Endothelial cell of umbilical vein (primary cell): ENCODE results near the gene IKZF3. TPM values are rescaled to one million over a fixed set of nuclear protein-coding genes. Genes with fewer than 3 reads are reported as not detected.

Source experiments
- BruUV-seq: library from RNA; stranded (reverse); fragments of 400-500 nt; replicated peaks from 2 replicates; lab custom pipeline; 2021; lab: Mats Ljungman, UMichigan
- CTCF ChIA-PET: fragments of 300-600, 350-600 bp; sonication (Branson Sonifier 250); formaldehyde crosslinking; loops from one replicate; lab custom pipeline; 2021; ENCODE audit warnings: antibody characterized with exemption, inconsistent platforms; lab: Charles Lee
- POLR2A ChIA-PET: fragments of 300-600, 350-600 bp; sonication (Branson Sonifier 250); formaldehyde crosslinking; loops from one replicate; lab custom pipeline; 2021; ENCODE audit warnings: antibody characterized with exemption, inconsistent platforms; lab: Charles Lee
- DNase-seq: peaks from one replicate; pipeline ENCODE4 v3.0.0-alpha.2; 2011; ENCODE audit warnings: low read depth, low spot score
- FAIRE-seq: peaks from 2 replicates; lab custom pipeline; 2011; peaks lifted over from hg19 to GRCh38; lab: Jason Lieb, UNC
- H2AFZ ChIP-seq: 2 replicates; pipeline ENCODE4 v1.6.0; 2012; ENCODE audit warnings: low read depth, low read length, control low read depth, inconsistent platforms
- H3K27ac ChIP-seq: 2 replicates; pipeline ENCODE4 v1.5.1; 2011; ENCODE audit warnings: low read depth, mild to moderate bottlenecking, control low read depth, low read length, moderate library complexity; ENCODE audit not compliant: insufficient read depth
- H3K27me3 ChIP-seq, 2 experiments: 2 replicates each; pipeline versions ENCODE4 v1.6.0 to v1.6.1; 2011; ENCODE audit warnings: low read length in 2 of 2, mixed read lengths in 1 of 2; ENCODE audit not compliant: control insufficient read depth in 2 of 2, insufficient read depth in 2 of 2
- H3K36me3 ChIP-seq, 2 experiments: 2 replicates in 1 of 2; 3 replicates in 1 of 2; pipeline ENCODE4 v1.5.1; 2011; ENCODE audit warnings: low read length in 2 of 2, mild to moderate bottlenecking in 1 of 2, moderate library complexity in 1 of 2; ENCODE audit not compliant: control insufficient read depth in 2 of 2, insufficient read depth in 2 of 2; ENCODE audit errors: extremely low read depth in 1 of 2
- H3K4me1 ChIP-seq: 3 replicates; pipeline ENCODE4 v1.5.1; 2011; ENCODE audit warnings: mild to moderate bottlenecking, low read length; ENCODE audit not compliant: control insufficient read depth, insufficient read depth; ENCODE audit errors: extremely low read depth
- H3K4me2 ChIP-seq: 2 replicates; pipeline ENCODE4 v1.6.1; 2011; ENCODE audit warnings: low read length, control low read depth, mixed read lengths; ENCODE audit not compliant: insufficient read depth
- H3K4me3 ChIP-seq, 3 experiments: fragments of 200-600 bp in 1 of 3; sonication (generic), shearing (Covaris generic) in 1 of 3; replicated peaks in 1 of 3; 2 replicates each; pipeline ENCODE4 v1.5.1; 2011 to 2016; ENCODE audit warnings: control low read depth in 3 of 3, low read length in 3 of 3, mild to moderate bottlenecking in 2 of 3, inconsistent platforms in 1 of 3, low read depth in 1 of 3, moderate library complexity in 1 of 3; ENCODE audit not compliant: insufficient read depth in 1 of 3
- H3K79me2 ChIP-seq: 2 replicates; pipeline ENCODE4 v1.6.0; 2012; ENCODE audit warnings: low read length, inconsistent platforms; ENCODE audit not compliant: control insufficient read depth, insufficient read depth
- H3K9ac ChIP-seq: replicated peaks from 2 replicates; pipeline ENCODE3; 2011; ENCODE audit warnings: low read length, control low read depth; ENCODE audit not compliant: insufficient read depth; ENCODE audit errors: extremely low read depth
- H3K9me1 ChIP-seq: replicated peaks from 3 replicates; pipeline ENCODE4 v1.6.0; 2011; ENCODE audit warnings: mild to moderate bottlenecking, low read length; ENCODE audit not compliant: control insufficient read depth, insufficient read depth; ENCODE audit errors: extremely low read depth
- H3K9me3 ChIP-seq: replicated peaks from 2 replicates; pipeline ENCODE4 v1.5.1; 2012; ENCODE audit warnings: low read length, inconsistent platforms; ENCODE audit not compliant: control insufficient read depth, insufficient read depth
- H4K20me1 ChIP-seq: replicated peaks from 2 replicates; pipeline ENCODE3; 2011; ENCODE audit warnings: mild to moderate bottlenecking, low read length; ENCODE audit not compliant: control insufficient read depth, insufficient read depth; ENCODE audit errors: extremely low read depth
- EZH2 ChIP-seq: IDR thresholded peaks from 2 replicates; pipeline ENCODE4 v1.6.1; 2012; ENCODE audit warnings: borderline replicate concordance, low read depth, mild to moderate bottlenecking, moderate library complexity, low read length, inconsistent platforms; ENCODE audit not compliant: severe bottlenecking
- FOS ChIP-seq: IDR thresholded peaks from 2 replicates; pipeline ENCODE4 v1.6.1; 2011; ENCODE audit warnings: mild to moderate bottlenecking, low read length, moderate library complexity, borderline replicate concordance; ENCODE audit not compliant: insufficient read depth
- GATA2 ChIP-seq: IDR thresholded peaks from 2 replicates; pipeline ENCODE4 v1.7.0; 2011; ENCODE audit warnings: low read depth, mild to moderate bottlenecking, moderate library complexity, mixed read lengths, low read length; ENCODE audit not compliant: insufficient read length, insufficient read depth
- JUN ChIP-seq: IDR thresholded peaks from 2 replicates; pipeline ENCODE4 v1.6.1; 2011; ENCODE audit warnings: borderline replicate concordance, low read depth; ENCODE audit not compliant: insufficient read length, insufficient read depth
- MYC ChIP-seq: IDR thresholded peaks from one replicate; pipeline ENCODE4 v1.6.1; 2011; ENCODE audit warnings: mild to moderate bottlenecking, low read depth, low read length
- POLR2A ChIP-seq: IDR thresholded peaks from 2 replicates; pipeline ENCODE4 v1.6.1; 2012; ENCODE audit warnings: low read depth, mild to moderate bottlenecking, control low read depth, low read length
- POLR2AphosphoS5 ChIP-seq: IDR thresholded peaks from 2 replicates; pipeline ENCODE4 v1.6.1; 2012; ENCODE audit warnings: low read depth, mild to moderate bottlenecking, control low read depth, low read length, moderate library complexity; ENCODE audit not compliant: insufficient read depth
- dilution Hi-C: fragments of 300-500 bp; cut with MboI; formaldehyde crosslinking; loops from one replicate; pipeline ENCODE4 v1.15.0; 2019; ENCODE audit warnings: low sequenced_read_pairs; ENCODE audit not compliant: extremely low pct_ligation_motif_present
- intact Hi-C: fragments of 100-400 bp; cut with micrococcal nuclease; formaldehyde crosslinking; loops from one replicate; pipeline ENCODE4 v1.10.0; 2022
- polyA plus RNA-seq, 4 experiments: library from polyadenylated mRNA; depleted of rRNA in 3 of 4; stranded (reverse) in 3 of 4; unstranded in 1 of 4; fragments of >200 nt; gene quantifications; 2 replicates each; pipeline versions ENCODE4 v1.2.1 to v1.2.3, GENCODE V29; 2011 to 2012; ENCODE audit warnings: missing spikeins in 1 of 4
- total RNA-seq: library from RNA; stranded (reverse); gene quantifications from 2 replicates; pipeline ENCODE4 v1.2.3, GENCODE V29; 2021
- TF ChIP-seq, protein P1 (sequence below), 2 donors: IDR thresholded peaks; 1 replicate in 1 of 2; 2 replicates in 1 of 2; pipeline ENCODE4 v1.5.1; 2011; ENCODE audit warnings: low read length in 2 of 2, mild to moderate bottlenecking in 2 of 2, moderate library complexity in 2 of 2, control low read depth in 1 of 2, inconsistent platforms in 1 of 2, low read depth in 1 of 2; ENCODE audit not compliant: insufficient read depth in 1 of 2; ENCODE audit errors: extremely low read depth in 1 of 2
- TF ChIP-seq, protein P2 (sequence below): IDR thresholded peaks from 2 replicates; pipeline ENCODE4 v1.6.1; 2011; ENCODE audit not compliant: insufficient read depth, insufficient read length

Gene IKZF3
- total and polyA plus RNA-seq, 2 donors (not counting 3 experiments of a cell fraction or from before 2014, with no cell fraction given), result not detected

DNA sequence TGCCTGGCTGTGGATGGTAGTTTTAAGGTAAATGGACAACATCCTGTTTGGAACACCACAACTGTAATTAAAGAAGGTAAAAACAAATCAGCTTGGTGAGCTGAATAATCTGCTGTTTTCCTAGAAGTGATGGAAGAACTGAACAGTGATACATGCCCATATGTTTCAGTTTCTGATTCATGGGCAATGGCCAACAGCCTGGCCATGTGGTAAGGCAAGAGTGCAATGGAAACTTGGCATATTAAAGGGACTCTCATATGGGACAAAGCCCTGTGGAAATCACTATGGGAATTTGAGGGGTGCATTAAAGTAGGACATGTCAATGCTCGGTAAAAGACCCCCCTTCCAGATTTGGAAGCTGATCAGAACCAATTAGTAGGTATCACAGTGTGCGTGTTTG, 37.8 kb downstream of the IKZF3 start:
- Histone ChIP-seq H3K4me2 (no peak overlapping the region), H3K36me3 (no peaks in the 10 kb centered on the region), H3K27me3 (peaks cover 3 to 5% of the 10 kb centered on the region in 2 experiments), H3K9me3 (peaks cover 2% of the 10 kb centered on the region), H3K4me1 (no peaks in the 10 kb centered on the region), H3K9ac (no peak overlapping the region), H4K20me1 (no peaks in the 10 kb centered on the region), H2AFZ (no peak overlapping the region), H3K9me1 (no peaks in the 10 kb centered on the region), H3K4me3 (no peak overlapping the region), H3K27ac (no peak overlapping the region), H3K79me2 (no peaks in the 10 kb centered on the region)
- intact Hi-C loops, result no loop called here
- ChIA-PET POLR2A (no interaction called here), CTCF (no interaction called here)
- no peak for DNase-seq
- TF ChIP-seq GATA2, result no peak
- TF ChIP-seq JUN, result no peak
- dilution Hi-C loops, result no loop called here
- no peak for FAIRE-seq
- BruUV-seq, result no TSS peak

DNA sequence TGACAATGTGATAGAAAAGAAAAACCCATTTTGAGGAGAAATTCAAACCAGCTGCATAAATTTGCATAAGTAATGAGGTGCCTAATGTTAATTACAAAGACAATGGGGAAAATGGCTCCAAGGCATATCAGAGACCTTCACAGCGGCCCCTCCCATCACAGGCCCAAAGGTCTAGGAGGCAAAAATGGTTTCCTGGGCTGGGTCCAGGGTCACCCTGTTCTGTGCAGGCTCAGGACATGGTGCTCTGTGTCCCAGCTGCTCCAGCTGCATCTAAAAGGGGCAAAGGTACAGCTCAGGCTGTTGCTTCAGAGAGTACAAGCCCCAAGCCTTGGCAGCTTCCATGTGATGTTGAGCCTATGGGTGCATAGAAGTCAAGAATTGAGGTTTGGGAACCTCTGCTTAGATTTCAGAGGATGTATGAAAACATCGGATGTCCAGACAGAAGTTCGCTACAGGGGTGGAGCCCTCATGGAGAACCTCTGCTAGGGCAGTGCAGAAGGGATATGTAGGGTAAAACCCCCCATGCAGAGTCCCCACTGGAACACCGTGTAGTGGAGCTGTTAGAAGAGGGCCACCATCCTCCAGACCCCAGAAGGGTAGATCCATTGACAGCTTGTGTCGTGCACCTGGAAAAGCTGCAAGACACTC, 40.6 kb downstream of the IKZF3 start:
- Histone ChIP-seq H3K4me3 (no peak overlapping the region), H3K9me1 (no peaks in the 10 kb centered on the region), H2AFZ (no peak overlapping the region), H3K4me1 (no peaks in the 10 kb centered on the region), H3K9me3 (peaks cover 2% of the 10 kb centered on the region), H4K20me1 (no peaks in the 10 kb centered on the region), H3K4me2 (no peak overlapping the region), H3K79me2 (no peaks in the 10 kb centered on the region), H3K27ac (no peak overlapping the region), H3K9ac (no peak overlapping the region), H3K27me3 (peaks cover 2 to 11% of the 10 kb centered on the region in 2 experiments), H3K36me3 (no peaks in the 10 kb centered on the region)
- DNase-seq, result no peak
- no TSS peak for BruUV-seq
- no peak for TF ChIP-seq POLR2A
- no peak for TF ChIP-seq MYC
- TF ChIP-seq FOS, result no peak
- TF ChIP-seq, protein P1, sequence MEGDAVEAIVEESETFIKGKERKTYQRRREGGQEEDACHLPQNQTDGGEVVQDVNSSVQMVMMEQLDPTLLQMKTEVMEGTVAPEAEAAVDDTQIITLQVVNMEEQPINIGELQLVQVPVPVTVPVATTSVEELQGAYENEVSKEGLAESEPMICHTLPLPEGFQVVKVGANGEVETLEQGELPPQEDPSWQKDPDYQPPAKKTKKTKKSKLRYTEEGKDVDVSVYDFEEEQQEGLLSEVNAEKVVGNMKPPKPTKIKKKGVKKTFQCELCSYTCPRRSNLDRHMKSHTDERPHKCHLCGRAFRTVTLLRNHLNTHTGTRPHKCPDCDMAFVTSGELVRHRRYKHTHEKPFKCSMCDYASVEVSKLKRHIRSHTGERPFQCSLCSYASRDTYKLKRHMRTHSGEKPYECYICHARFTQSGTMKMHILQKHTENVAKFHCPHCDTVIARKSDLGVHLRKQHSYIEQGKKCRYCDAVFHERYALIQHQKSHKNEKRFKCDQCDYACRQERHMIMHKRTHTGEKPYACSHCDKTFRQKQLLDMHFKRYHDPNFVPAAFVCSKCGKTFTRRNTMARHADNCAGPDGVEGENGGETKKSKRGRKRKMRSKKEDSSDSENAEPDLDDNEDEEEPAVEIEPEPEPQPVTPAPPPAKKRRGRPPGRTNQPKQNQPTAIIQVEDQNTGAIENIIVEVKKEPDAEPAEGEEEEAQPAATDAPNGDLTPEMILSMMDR (IDR thresholded peaks at IDR 0.05; ENCODE audit: extremely low read depth in 1 of 2, insufficient read depth in 1 of 2, low read depth in 1 of 2, low read length in 2 of 2), result no peak
- no peak for TF ChIP-seq GATA2
- TF ChIP-seq, protein P2, sequence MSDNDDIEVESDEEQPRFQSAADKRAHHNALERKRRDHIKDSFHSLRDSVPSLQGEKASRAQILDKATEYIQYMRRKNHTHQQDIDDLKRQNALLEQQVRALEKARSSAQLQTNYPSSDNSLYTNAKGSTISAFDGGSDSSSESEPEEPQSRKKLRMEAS, result no peak
- no peak for TF ChIP-seq POLR2AphosphoS5
- TF ChIP-seq EZH2, result no peak
- TF ChIP-seq JUN, result no peak
- POLR2A ChIA-PET, result no interaction called here
- intact Hi-C loops, result loop anchor here (5.0 kb wide), 1 partner anchor 346 kb away; no protein-coding TSS in a partner anchor
- CTCF ChIA-PET, result no interaction called here
- no peak for FAIRE-seq
- dilution Hi-C loops, result no loop called here
